ENCODE results near the gene RPL14.
"Not testable (repeated sequence)": the region's sequence is repeated elsewhere in the genome, so short reads cannot be mapped to it uniquely, and the experiment has no call there.

RPL14 gene

GRCh38 chr3:40456940-40457823, at the start of gene RPL14:
Gene RPL14 (plus strand): TSS chr3:40457339. CDS start chr3:40457472, 133 bp downstream.
- DNase-seq, result peak; percentile 98

GRCh38 chr3:40407611-40408010, 49.5 kb upstream of the RPL14 start:
- DNase-seq, result no peak

DNA sequence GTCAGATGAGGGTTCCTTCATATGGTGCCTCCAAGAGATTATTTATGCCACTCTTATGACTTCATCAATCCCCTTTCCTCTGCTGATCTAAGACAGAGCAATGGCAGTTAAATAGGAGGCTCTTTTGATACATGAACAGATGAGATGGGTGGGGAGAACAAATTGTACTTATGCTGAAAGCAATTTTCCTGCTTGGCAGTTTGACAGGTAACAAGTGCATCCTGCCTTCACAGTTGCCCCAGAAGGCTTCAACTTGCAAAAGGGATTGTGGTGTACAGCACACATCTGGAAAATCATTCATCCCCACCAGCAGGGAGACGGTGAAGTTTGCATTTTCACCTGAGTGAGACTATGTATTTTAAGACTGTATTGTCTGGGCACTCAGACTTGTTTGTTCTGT, 42.9 kb upstream of the RPL14 start:
- no peak for DNase-seq

DNA sequence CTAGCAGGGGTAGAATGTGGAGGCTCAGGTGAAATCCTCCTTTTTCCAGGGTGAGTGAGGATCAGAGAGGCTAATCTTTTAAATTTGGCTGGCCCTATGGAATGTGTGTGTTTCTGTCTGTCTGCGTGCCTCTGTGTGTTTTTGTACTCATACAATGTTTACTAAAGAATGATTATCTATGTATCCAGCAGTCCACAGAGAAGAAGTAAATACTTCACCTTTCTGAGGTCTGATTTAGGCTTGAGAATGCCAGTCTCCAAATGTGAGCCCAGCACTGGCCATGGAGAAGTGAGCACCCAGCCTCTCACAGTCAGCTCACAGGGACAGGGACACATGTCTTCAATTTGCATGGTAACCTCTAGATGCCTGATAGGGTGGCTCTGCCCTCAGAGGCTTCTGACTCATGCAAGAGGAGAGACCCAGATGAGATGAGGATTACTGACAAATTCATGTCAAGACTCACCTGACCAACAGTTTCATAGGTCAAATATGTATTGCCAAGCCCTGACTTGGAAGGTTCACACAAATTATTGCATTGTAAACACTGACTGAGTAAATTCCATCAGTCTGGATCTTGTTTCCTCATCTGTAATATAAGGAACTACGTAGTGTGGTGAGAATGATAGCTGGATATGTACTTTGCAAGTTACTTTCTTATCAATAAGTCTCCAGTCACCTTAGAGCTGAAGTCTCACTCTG, 39.1 kb upstream of the RPL14 start:
- no peak for DNase-seq

- no peak for DNase-seq
Observed at GRCh38 chr3:40422861-40423260, 34.3 kb upstream of the RPL14 start.

DNA sequence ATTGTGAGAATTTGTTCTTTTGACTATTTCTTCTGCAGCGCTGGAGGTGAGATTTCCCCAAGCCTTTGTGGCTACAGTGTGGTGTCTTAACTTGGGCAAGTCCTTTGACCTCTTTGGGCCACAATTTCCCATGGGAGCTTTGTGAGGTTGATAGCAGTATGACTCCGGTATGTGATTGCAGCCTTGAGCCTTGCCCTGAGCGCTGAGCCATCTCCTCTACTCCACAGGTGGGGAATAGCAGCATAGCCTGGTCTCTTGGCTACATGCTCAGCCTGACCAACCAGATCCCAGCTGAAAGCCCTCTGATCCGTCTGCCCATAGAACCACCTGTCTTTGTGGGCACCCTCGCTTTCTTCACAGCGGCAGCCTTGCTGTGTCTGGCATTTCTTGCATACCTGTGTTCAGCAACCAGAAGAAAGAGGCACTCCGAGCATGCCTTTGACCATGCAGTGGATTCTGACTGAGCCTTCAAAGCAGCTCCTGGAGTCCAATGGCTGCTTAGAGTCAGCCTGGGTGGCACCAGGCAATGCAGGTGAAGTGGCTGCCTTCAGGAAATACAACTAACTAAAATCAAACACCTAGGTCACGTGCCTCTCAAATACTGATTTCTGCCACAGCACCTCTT, 30.0 kb upstream of the RPL14 start:
- DNase-seq, result no peak

- no peak for DNase-seq
Observed at GRCh38 chr3:40432793-40433192, 24.3 kb upstream of the RPL14 start.

DNA sequence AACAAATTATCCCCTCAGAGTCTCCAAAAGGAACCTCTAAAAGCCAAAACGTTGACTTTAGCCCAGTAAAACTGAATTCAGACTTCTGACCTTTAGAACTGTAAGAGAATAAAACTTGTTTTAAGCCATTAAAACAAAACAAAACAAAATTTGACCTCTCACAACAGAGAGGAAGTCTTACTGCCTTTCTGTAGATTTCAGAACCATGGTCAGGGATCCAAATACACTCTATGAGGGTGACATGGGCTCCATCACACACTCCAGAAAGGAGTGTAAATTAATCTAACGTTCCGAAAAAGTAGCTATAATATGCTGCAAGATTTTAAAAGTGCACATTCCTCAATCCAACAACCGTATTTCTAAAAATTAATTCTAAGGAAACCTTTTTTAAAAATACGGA, 19.2 kb upstream of the RPL14 start:
- no peak for DNase-seq

GRCh38 chr3:40445062-40445461, 12.1 kb upstream of the RPL14 start:
- DNase-seq, result no peak

DNA sequence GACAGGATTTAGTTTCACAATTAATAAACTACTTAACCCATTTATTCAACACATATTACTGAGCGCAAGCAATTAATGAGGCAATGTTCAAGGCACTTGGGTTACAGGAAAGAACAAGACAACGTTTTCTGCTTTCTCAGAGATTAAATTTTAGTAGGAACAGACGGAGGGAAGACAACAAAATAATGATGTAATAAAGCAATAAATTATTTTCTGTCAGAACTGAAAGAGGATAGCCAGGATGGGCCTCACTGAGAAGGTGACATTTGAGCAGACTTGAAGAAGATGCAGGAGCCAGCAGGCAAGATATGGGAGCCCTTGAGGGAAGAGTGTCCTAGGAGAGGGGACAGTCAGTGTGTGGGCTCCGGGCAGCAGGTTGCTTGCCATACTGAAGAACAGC, 11.3 kb upstream of the RPL14 start:
- DNase-seq, result no peak

DNA sequence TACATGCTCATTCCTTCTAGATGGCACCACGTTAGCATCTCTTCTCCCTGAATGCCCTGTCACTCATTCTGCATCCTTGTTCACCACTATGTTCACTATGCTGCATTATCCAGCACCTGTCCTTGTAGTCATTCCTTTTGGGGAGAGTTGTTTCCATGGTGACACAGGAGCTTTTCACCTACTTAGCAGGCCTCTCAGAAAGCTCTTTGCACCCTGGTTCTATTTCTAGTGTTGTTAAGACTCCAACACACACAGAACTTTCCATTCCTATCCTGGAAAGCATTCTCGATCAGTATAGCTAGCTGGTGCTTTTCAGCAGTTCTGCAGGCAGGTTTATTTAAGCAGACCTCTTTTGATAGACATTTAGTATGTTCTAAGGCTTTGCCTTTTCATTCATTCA, 6.7 kb upstream of the RPL14 start:
- no peak for DNase-seq

DNA sequence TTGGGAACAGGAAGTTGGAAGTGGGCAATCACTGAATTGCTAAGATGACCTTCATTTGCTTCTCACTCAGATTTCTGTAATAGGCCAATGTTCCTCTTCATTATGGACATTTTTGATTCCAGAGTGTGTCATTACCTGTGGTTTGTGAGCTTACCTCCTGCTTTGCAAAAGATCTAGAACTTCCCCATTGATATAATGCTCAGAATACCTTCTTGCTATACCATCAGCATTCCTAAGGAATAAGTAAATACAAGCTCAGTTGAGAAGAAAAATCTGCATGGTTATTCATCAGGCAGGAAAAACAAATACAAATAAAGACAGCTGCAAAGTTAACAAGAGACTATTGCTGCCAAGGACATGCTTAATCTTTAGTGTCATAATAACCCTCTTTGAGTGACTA, 5.6 kb upstream of the RPL14 start:
- DNase-seq, result no peak

DNA sequence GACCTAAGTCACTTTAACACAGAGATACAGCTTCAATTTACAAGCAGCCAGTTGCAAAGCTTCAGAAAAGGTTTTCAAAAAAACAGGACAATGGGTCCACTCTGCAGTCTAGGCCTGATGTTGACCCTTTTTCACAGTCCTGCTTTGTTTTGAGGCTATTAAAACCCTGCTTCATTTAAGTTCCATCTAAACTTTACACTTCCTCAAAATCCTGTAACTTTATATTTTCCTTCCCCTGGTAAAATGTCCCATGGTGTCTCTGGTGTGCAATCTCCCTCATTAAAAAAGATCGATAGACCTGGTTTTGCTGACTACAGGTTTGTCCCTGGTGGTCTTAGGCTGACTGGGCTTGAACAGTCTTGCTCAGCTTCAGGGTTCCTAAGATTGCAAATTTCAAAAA, 5.1 kb upstream of the RPL14 start:
- DNase-seq, result no peak

DNA sequence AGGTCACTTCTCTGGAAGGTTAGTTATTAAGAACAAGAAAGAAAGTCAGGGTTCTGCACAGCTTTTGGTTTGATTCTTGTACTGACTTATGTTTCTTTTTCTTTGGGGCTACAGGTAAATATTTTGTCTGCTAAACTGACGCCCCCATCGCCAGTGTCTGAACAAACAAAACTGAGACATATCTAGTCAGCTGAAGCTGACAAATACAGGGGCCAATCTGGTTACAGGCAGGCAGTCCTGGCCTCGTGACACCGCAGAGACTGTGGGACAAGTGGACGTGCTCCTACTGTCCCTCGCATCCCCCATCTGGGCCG, 4.6 kb upstream of the RPL14 start:
- DNase-seq, result no peak

DNA sequence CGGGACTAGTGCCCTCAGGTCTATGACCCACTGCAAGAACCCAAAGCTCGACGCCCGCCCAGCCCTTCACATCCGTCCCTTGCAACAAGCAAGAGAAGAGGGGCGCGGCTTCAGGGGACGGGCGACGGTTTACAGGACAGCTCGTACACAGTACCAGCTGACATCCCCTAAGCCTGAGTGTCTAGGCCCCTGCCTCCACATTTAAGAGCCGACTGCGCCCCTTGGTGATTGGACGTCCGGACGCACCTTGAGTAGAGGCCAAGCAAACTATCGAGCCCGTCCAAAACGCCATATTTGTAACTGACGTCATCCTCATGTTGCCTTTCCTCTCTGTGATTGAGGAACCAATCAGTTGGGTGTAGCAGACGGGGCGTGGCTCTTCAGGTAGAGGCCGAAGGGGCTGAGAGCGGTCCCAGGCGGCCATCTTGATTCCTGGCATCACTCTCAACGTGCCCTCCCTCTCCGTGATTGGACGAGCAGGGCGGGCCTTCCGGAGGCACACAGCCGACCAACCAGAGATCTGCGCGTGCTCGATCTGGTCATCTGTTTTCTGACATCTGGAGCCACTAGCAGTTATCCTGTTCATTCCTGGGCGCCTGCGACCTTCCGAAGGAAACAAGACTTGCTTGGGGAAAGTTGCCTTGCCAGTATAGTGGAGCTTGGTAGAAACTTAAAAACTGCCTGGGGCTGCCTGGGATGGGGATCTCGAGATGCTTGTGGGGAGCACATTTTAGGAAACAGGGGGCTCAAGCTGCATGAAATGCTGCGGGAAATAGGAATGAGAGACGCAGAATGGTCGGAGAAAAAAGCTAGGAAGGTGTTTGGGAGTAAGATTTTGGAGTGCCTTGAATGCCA, 4.0 kb upstream of the RPL14 start:
- peak; percentile 99 for DNase-seq

- DNase-seq, result no peak
Observed at GRCh38 chr3:40453933-40454332, 3.2 kb upstream of the RPL14 start.

- DNase-seq, result no peak
Observed at GRCh38 chr3:40455328-40455727, 1.8 kb upstream of the RPL14 start.

GRCh38 chr3:40456279-40456939, 730 bp upstream of the RPL14 start:
- DNase-seq, result no peak

GRCh38 chr3:40458473-40458872, 1.3 kb downstream of the RPL14 start:
- no peak for DNase-seq

DNA sequence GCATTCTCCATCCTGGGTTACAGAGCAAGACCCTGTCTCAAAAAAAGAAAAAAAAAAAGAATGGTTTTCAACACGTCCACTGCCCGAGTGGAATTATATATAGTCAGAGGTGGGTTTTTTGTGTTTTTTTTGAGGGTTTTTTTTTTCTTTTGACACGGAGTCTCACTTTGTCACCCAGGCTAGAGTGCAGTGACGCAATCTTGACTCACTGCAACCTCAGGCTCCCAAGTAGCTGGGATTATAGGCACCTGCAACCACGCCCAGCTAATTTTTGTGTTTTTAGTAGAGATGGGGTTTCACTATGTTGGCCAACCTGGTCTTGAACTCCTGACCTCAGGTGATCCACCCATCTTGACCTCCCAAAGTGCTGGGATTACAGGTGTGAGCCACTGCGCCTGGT, 3.3 kb downstream of the RPL14 start:
- DNase-seq, result not testable (repeated sequence)

GRCh38 chr3:40461161-40461560, 4.0 kb downstream of the RPL14 start:
- DNase-seq, result no peak

DNA sequence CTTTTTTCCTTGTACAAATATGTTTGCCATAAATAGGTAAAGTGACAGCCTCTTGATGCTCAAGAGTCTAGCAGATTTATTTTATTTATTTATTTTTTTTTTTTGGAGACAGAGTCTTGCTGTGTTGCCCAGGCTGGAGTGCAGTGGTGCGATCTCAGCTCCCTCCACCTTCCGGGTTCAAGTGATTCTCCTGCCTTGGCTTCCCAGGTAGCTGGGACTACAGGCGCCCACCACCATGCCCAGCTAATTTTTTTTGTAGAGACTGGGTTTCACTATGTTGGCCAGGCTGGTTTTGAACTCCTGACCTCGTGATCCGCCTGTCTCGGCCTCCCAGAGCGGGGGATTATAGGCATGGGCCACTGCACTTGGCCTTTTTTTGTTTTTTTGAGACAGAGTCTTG, 5.7 kb downstream of the RPL14 start:
- not testable (repeated sequence) for DNase-seq

GRCh38 chr3:40463579-40463978, 6.4 kb downstream of the RPL14 start:
- DNase-seq, result no peak

All from femur (tissue), 1 donor.